PC-9 (cell line): ENCODE results near the gene ENTPD7. TPM values are rescaled to one million over a fixed set of nuclear protein-coding genes. Genes with fewer than 3 reads are reported as not detected.
A peak's percentile ranks its signal among the peaks of the same experiment; 100 is the strongest.

Experiments used
- BruUV-seq: library from RNA; stranded (reverse); fragments of 400-500 nt; replicated peaks from 2 replicates; lab custom pipeline; 2021; lab: Mats Ljungman, UMichigan
- CTCF ChIA-PET: fragments of 300-600 bp; sonication (Branson Sonifier 250); formaldehyde crosslinking; loops from one replicate; lab custom pipeline; 2022; ENCODE audit warnings: antibody characterized with exemption; lab: Charles Lee
- POLR2A ChIA-PET: fragments of 300-600 bp; sonication (Branson Sonifier 250); formaldehyde crosslinking; loops from one replicate; lab custom pipeline; 2022; ENCODE audit warnings: antibody characterized with exemption; ENCODE audit not compliant: unreplicated experiment; lab: Charles Lee
- DNase-seq, 2 experiments: peaks; one replicate each; pipeline versions ENCODE4 v3.0.0 to v3.0.0-alpha.2; 2015 to 2022; ENCODE audit warnings: mixed read lengths in 1 of 2
- H2AFZ ChIP-seq: fragments of 200-600 bp; sonication (generic); 2 replicates; pipeline ENCODE4 v1.8.1; 2017; ENCODE audit warnings: antibody characterized with exemption
- H3F3A ChIP-seq: fragments of 200-600 bp; sonication (generic); 2 replicates; pipeline ENCODE4 v1.8.1; 2017; ENCODE audit warnings: antibody characterized with exemption, mild to moderate bottlenecking, low read depth; ENCODE audit not compliant: insufficient read depth
- H3K27ac ChIP-seq: fragments of 200-600 bp; sonication (generic); 2 replicates; pipeline ENCODE4 v1.6.1; 2016; ENCODE audit warnings: mixed run types
- H3K27me3 ChIP-seq: fragments of 200-600 bp; sonication (generic); 2 replicates; pipeline ENCODE4 v1.6.1; 2016; ENCODE audit warnings: low read depth, mixed run types; ENCODE audit not compliant: insufficient read depth
- H3K36me3 ChIP-seq: fragments of 200-600 bp; sonication (generic); 2 replicates; pipeline ENCODE4 v1.6.1; 2016; ENCODE audit warnings: low read depth, mixed run types
- H3K4me1 ChIP-seq: fragments of 200-600 bp; sonication (generic); replicated peaks from 2 replicates; pipeline ENCODE4 v1.6.1; 2016; ENCODE audit warnings: mixed run types; ENCODE audit not compliant: insufficient read depth
- H3K4me2 ChIP-seq: fragments of 200-600 bp; sonication (generic); 2 replicates; pipeline ENCODE4 v1.6.1; 2017; ENCODE audit warnings: mixed run types
- H3K4me3 ChIP-seq: fragments of 200-600 bp; sonication (generic); 2 replicates; pipeline ENCODE4 v1.6.1; 2016; ENCODE audit warnings: mixed run types
- H3K79me2 ChIP-seq: fragments of 200-600 bp; sonication (generic); 2 replicates; pipeline ENCODE4 v1.6.1; 2017; ENCODE audit warnings: low read depth, mixed run types
- H3K9me2 ChIP-seq: fragments of 200-600 bp; sonication (generic); 2 replicates; pipeline ENCODE4 v1.8.1; 2017; ENCODE audit warnings: mild to moderate bottlenecking; ENCODE audit not compliant: insufficient read depth
- H3K9me3 ChIP-seq: fragments of 200-600 bp; sonication (generic); 2 replicates; pipeline ENCODE4 v1.8.1; 2016; ENCODE audit warnings: low read depth; ENCODE audit not compliant: insufficient read depth
- H4K20me1 ChIP-seq: fragments of 200-600 bp; sonication (generic); 2 replicates; pipeline ENCODE4 v1.8.1; 2017; ENCODE audit not compliant: insufficient read depth
- EZH2 ChIP-seq: fragments of 200-600 bp; sonication (generic); IDR thresholded peaks from 2 replicates; pipeline ENCODE4 v1.8.0; 2017; ENCODE audit warnings: antibody characterized with exemption, low read depth
- intact Hi-C: fragments of 100-400 bp; cut with micrococcal nuclease; formaldehyde crosslinking; loops from one replicate; pipeline ENCODE4 v1.10.0; 2022; ENCODE audit not compliant: unreplicated experiment
- total RNA-seq: library from RNA; stranded (reverse); gene quantifications from 2 replicates; pipeline ENCODE4 v1.2.3, GENCODE V29; 2021
- TF ChIP-seq, protein P1 (sequence below): fragments of 200-600 bp; sonication (generic); conservative IDR thresholded peaks from 2 replicates; pipeline ENCODE4 v1.6.1; 2017; ENCODE audit warnings: mixed run types, antibody characterized with exemption, mild to moderate bottlenecking, moderate library complexity

ENTPD7 gene
- total RNA-seq, 1 experiment from 2014 or later = 5.4 TPM

DNA sequence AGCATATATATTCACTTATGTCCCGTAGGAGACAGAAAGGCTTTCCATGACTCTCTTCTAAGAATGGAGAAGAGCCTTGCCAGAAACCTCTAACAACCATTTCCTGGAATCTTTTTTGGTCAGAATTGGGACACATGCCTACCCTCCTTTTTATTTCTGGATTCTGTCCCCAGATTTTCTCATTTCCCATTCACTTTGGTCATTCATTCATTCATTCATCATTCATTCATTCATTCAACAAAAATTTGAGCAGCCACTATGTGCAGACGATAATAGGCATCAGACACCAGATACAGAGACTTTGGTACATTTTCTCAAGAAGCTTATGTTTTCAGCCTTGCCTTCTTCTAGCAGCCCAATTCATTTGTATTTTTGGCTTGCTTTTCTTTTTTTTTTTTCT lies 6.0 kb downstream of the ENTPD7 start:
- Histone ChIP-seq H3K4me3 (no peak overlapping the region), H3K9me2 (no peaks in the 10 kb centered on the region), H2AFZ (no peak overlapping the region), H3K27me3 (no peaks in the 10 kb centered on the region), H3K4me2 (no peak overlapping the region), H3K4me1 (peaks cover 58% of the 10 kb centered on the region), H4K20me1 (no peaks in the 10 kb centered on the region), H3K27ac (0 out of 2 replicates have a peak overlapping the region, but pooled peaks have one; percentile 76), H3K9me3 (no peaks in the 10 kb centered on the region), H3K36me3 (no peaks in the 10 kb centered on the region), H3F3A (peaks cover 30% of the 10 kb centered on the region), H3K79me2 (peaks cover 33% of the 10 kb centered on the region)
- POLR2A ChIA-PET = no interaction called here
- TF ChIP-seq, protein P1, sequence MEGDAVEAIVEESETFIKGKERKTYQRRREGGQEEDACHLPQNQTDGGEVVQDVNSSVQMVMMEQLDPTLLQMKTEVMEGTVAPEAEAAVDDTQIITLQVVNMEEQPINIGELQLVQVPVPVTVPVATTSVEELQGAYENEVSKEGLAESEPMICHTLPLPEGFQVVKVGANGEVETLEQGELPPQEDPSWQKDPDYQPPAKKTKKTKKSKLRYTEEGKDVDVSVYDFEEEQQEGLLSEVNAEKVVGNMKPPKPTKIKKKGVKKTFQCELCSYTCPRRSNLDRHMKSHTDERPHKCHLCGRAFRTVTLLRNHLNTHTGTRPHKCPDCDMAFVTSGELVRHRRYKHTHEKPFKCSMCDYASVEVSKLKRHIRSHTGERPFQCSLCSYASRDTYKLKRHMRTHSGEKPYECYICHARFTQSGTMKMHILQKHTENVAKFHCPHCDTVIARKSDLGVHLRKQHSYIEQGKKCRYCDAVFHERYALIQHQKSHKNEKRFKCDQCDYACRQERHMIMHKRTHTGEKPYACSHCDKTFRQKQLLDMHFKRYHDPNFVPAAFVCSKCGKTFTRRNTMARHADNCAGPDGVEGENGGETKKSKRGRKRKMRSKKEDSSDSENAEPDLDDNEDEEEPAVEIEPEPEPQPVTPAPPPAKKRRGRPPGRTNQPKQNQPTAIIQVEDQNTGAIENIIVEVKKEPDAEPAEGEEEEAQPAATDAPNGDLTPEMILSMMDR = no peak
- TF ChIP-seq EZH2 = no peak
- DNase-seq = no peak
- intact Hi-C loops = no loop called here
- no TSS peak for BruUV-seq
- CTCF ChIA-PET = no interaction called here

DNA sequence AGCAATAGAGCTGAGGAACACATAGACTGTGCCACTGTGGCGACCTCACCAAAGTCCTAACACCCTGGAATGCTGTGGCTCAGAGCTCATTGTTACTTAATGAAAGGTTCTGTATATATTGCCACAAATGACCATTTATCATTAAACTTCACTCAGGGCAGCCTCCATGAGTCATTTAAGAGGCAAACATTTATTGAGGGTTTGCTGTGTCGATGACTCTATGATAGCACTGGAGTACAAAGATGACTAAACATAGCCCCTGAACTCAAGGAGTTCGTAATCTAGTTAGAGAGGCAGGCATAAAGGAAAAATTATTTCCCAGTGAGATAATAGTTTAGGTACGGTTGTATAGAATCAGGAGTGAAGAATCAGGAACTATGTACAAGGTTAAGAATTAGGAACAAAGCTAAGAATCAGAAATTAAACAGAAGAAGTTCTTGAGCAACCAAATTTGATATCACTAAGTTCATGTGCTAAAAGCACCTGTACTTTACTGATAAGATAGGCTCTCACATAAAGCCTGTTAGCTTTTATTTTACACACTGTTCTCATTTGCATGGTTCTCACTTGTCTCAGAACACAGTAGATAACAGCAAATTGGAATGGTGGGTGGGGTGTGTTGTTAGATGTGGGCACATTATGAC lies 7.9 kb downstream of the ENTPD7 start:
- Histone ChIP-seq H4K20me1 (no peaks in the 10 kb centered on the region), H3K27ac (peak overlapping the region; percentile 76), H3K79me2 (peaks cover 17% of the 10 kb centered on the region), H3F3A (peaks cover 30% of the 10 kb centered on the region), H3K36me3 (no peaks in the 10 kb centered on the region), H3K4me2 (peak overlapping the region; percentile 62), H3K9me2 (no peaks in the 10 kb centered on the region), H3K4me3 (no peak overlapping the region), H3K9me3 (no peaks in the 10 kb centered on the region), H2AFZ (no peak overlapping the region), H3K27me3 (no peaks in the 10 kb centered on the region), H3K4me1 (peaks cover 38% of the 10 kb centered on the region)
- no peak for TF ChIP-seq EZH2
- ChIA-PET POLR2A (interaction anchor here (0.6 kb wide), 2 partner anchors 15 to 66 kb away, joined by 3 to 5 read pairs; no protein-coding TSS in a partner anchor), CTCF (no interaction called here)
- peak; percentile 9 to 97 for DNase-seq
- BruUV-seq = no TSS peak
- intact Hi-C loops = no loop called here

DNA sequence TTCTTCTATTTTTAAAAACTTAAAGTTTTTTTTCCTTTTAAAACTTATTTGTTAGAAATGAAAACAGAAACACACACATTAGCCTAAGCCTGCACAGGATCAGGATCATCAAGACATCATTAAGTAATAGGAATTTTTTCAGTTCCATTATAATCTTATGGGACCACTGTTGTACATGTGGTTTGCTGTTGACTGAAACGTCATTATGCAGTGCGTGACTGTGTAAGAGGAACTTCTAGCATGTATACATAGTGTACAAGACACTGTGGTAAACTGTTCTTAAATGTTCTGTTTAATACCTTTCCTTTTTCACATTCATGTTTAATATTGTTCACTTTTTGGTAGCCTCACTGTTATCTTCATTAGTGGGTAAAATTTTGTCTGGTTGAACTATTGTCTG lies 12.1 kb downstream of the ENTPD7 start:
- no peaks in the 10 kb centered on the region for H3K79me2 ChIP-seq
- H3K4me3 ChIP-seq = no peak overlapping the region
- TF ChIP-seq, protein P1 = no peak
- no peak for TF ChIP-seq EZH2
- no peak overlapping the region for H2AFZ ChIP-seq
- ChIA-PET CTCF (no interaction called here), POLR2A (interaction anchor here (0.7 kb wide), 1 partner anchor 8 kb away, joined by 4 read pairs; no protein-coding TSS in a partner anchor)
- no peak overlapping the region for H3K4me2 ChIP-seq
- H3K27ac ChIP-seq = no peak overlapping the region
- DNase-seq = no peak
- no peaks in the 10 kb centered on the region for H3K9me3 ChIP-seq
- no peaks in the 10 kb centered on the region for H3K9me2 ChIP-seq
- no peaks in the 10 kb centered on the region for H3K36me3 ChIP-seq
- H4K20me1 ChIP-seq = no peaks in the 10 kb centered on the region
- no peaks in the 10 kb centered on the region for H3K27me3 ChIP-seq
- H3K4me1 ChIP-seq = peaks cover 20% of the 10 kb centered on the region
- H3F3A ChIP-seq = peaks cover 16% of the 10 kb centered on the region
- intact Hi-C loops = no loop called here
- no TSS peak for BruUV-seq
